Gastroesophageal sphincter (tissue), 3 donors: ENCODE measurements around the gene NCKAP5L.

Experiments used
- CTCF ChIP-seq, 4 experiments: fragments of 200-600 bp in 2 of 4; fragments of 450-650 bp in 2 of 4; sonication (generic) in 1 of 4; IDR thresholded peaks; one replicate each; pipeline ENCODE4 v1.5.1; 2017 to 2019; ENCODE audit warnings: antibody characterized with exemption in 4 of 4, mild to moderate bottlenecking in 2 of 4, moderate library complexity in 2 of 4
- POLR2A ChIP-seq, 2 donors: fragments of 450-650 bp; IDR thresholded peaks; one replicate each; pipeline ENCODE4 v1.6.1; 2017; ENCODE audit warnings: antibody characterized with exemption in 2 of 2, mild to moderate bottlenecking in 2 of 2, moderate library complexity in 1 of 2
- POLR2AphosphoS5 ChIP-seq: sonication (generic); formaldehyde crosslinking; IDR thresholded peaks from one replicate; pipeline ENCODE4 v1.6.1; 2017; ENCODE audit warnings: antibody characterized with exemption

GRCh38 chr12:49748306-49748705, 79.9 kb downstream of the NCKAP5L start:
- TF ChIP-seq CTCF (IDR thresholded peaks at IDR 0.05), result no peak
- TF ChIP-seq POLR2AphosphoS5, result no peak
- TF ChIP-seq POLR2A (IDR thresholded peaks at IDR 0.05), result no peak
